ENCODE measurements around the gene NPAS3.

The NPAS3 gene

GRCh38 chr14:33652566-33653307 is 714.1 kb downstream of the NPAS3 start:
- DNase-seq, result no peak

GRCh38 chr14:33653308-33653695 is 714.6 kb downstream of the NPAS3 start:
- DNase-seq, result no peak

GRCh38 chr14:33655421-33655820 is 716.7 kb downstream of the NPAS3 start:
- no peak for DNase-seq

- no peak for DNase-seq
Observed at GRCh38 chr14:33657476-33657875, 718.8 kb downstream of the NPAS3 start.

- DNase-seq, result no peak
Observed at GRCh38 chr14:33660248-33660647, 721.6 kb downstream of the NPAS3 start.

GRCh38 chr14:33661101-33661500 is 722.4 kb downstream of the NPAS3 start:
- no peak for DNase-seq

- no peak for DNase-seq
Observed at GRCh38 chr14:33668066-33668465, 729.4 kb downstream of the NPAS3 start.

- no peak for DNase-seq
Observed at GRCh38 chr14:33669111-33669510, 730.4 kb downstream of the NPAS3 start.

- no peak for DNase-seq
Observed at GRCh38 chr14:33670235-33670634, 731.6 kb downstream of the NPAS3 start.

- no peak for DNase-seq
Observed at GRCh38 chr14:33671556-33671955, 732.9 kb downstream of the NPAS3 start.

- no peak for DNase-seq
Observed at GRCh38 chr14:33674927-33675326, 736.2 kb downstream of the NPAS3 start.

GRCh38 chr14:33675415-33676130 is 736.9 kb downstream of the NPAS3 start:
- no peak for DNase-seq

- DNase-seq, result no peak
Observed at GRCh38 chr14:33676135-33676566, 737.5 kb downstream of the NPAS3 start.

- no peak for DNase-seq
Observed at GRCh38 chr14:33676891-33677290, 738.2 kb downstream of the NPAS3 start.

- DNase-seq, result no peak
Observed at GRCh38 chr14:33678005-33678404, 739.3 kb downstream of the NPAS3 start.

GRCh38 chr14:33679025-33679424 is 740.3 kb downstream of the NPAS3 start:
- DNase-seq, result no peak

- DNase-seq, result no peak
Observed at GRCh38 chr14:33679461-33680225, 741.0 kb downstream of the NPAS3 start.

GRCh38 chr14:33680873-33681272 is 742.2 kb downstream of the NPAS3 start:
- DNase-seq, result no peak

- no peak for DNase-seq
Observed at GRCh38 chr14:33682760-33683159, 744.1 kb downstream of the NPAS3 start.

GRCh38 chr14:33685026-33685425 is 746.3 kb downstream of the NPAS3 start:
- DNase-seq, result no peak

- no peak for DNase-seq
Observed at GRCh38 chr14:33685698-33686097, 747.0 kb downstream of the NPAS3 start.

GRCh38 chr14:33686218-33686617 is 747.5 kb downstream of the NPAS3 start:
- no peak for DNase-seq

GRCh38 chr14:33686856-33687255 is 748.2 kb downstream of the NPAS3 start:
- no peak for DNase-seq

GRCh38 chr14:33689680-33690079 is 751.0 kb downstream of the NPAS3 start:
- no peak for DNase-seq

Data from NCI-H774 (cell line).